Stomach (tissue), 4 donors: ENCODE measurements around the gene TENM4.

Source experiments
- POLR2A ChIP-seq, 4 donors: fragments of 450-650 bp; IDR thresholded peaks; one replicate each; pipeline ENCODE4 v1.6.1; 2016; ENCODE audit warnings: antibody characterized with exemption in 4 of 4, control low read depth in 2 of 4, mild to moderate bottlenecking in 1 of 4, moderate library complexity in 1 of 4
- TF ChIP-seq, protein P1 (sequence below), 7 experiments: fragments of 450-650 bp in 4 of 7; fragments of 200-600 bp in 3 of 7; sonication (generic) in 3 of 7; IDR thresholded peaks; one replicate each; pipeline ENCODE4 v1.5.1; 2016 to 2019; ENCODE audit warnings: antibody characterized with exemption in 7 of 7, control low read depth in 2 of 7, mild to moderate bottlenecking in 1 of 7

DNA sequence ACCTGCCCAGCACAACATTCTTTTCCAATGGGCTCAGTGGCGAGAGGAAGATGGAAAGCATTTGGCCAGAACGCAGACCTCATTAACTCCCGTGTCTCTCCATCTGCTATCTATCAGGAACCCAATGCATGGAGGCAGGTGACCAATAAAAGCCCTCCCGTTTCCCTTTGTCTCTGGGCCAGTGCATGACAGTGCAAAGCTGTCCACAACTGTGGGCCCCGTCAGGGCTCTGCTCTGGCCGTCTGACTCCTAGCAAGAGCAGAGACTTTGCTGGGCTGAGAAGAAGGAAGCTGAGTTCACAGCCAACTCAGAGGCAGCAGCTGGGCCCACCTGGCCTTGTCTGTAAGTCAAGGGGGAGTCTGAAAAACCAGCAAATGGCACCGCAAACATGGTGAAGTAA is 177.8 kb downstream of the TENM4 start:
- TF ChIP-seq, protein P1, sequence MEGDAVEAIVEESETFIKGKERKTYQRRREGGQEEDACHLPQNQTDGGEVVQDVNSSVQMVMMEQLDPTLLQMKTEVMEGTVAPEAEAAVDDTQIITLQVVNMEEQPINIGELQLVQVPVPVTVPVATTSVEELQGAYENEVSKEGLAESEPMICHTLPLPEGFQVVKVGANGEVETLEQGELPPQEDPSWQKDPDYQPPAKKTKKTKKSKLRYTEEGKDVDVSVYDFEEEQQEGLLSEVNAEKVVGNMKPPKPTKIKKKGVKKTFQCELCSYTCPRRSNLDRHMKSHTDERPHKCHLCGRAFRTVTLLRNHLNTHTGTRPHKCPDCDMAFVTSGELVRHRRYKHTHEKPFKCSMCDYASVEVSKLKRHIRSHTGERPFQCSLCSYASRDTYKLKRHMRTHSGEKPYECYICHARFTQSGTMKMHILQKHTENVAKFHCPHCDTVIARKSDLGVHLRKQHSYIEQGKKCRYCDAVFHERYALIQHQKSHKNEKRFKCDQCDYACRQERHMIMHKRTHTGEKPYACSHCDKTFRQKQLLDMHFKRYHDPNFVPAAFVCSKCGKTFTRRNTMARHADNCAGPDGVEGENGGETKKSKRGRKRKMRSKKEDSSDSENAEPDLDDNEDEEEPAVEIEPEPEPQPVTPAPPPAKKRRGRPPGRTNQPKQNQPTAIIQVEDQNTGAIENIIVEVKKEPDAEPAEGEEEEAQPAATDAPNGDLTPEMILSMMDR (IDR thresholded peaks at IDR 0.05) = no peak
- no peak for TF ChIP-seq POLR2A (IDR thresholded peaks at IDR 0.05)
